ENCODE measurements around the gene NKAIN1. TPM values are rescaled to one million over a fixed set of nuclear protein-coding genes. Genes with fewer than 3 reads are reported as not detected.

Gene NKAIN1
- total and polyA plus RNA-seq, 2 donors (not counting 3 experiments of a cell fraction or from before 2014, with no cell fraction given), result 0.29 to 0.40 TPM

- ChIA-PET POLR2A (no interaction called here), CTCF (no interaction called here)
- TF ChIP-seq FOS (IDR thresholded peaks at IDR 0.05; ENCODE audit: borderline replicate concordance, insufficient read depth, low read length), result no peak
- TF ChIP-seq MYC (IDR thresholded peaks at IDR 0.05; ENCODE audit: low read depth, low read length), result no peak
- no peak for TF ChIP-seq GATA2 (IDR thresholded peaks at IDR 0.05; ENCODE audit: insufficient read depth, insufficient read length, low read depth, low read length)
- TF ChIP-seq CTCF (IDR thresholded peaks at IDR 0.05; ENCODE audit: extremely low read depth in 1 of 2, insufficient read depth in 1 of 2, low read depth in 1 of 2, low read length in 2 of 2), result no peak
- TF ChIP-seq MAX (IDR thresholded peaks at IDR 0.05; ENCODE audit: insufficient read depth, insufficient read length), result no peak
- no peak for TF ChIP-seq EZH2 (IDR thresholded peaks at IDR 0.05; ENCODE audit: borderline replicate concordance, low read depth, low read length, severe bottlenecking)
- no peak for TF ChIP-seq POLR2A (IDR thresholded peaks at IDR 0.05; ENCODE audit: low read depth, low read length)
- TF ChIP-seq POLR2AphosphoS5 (IDR thresholded peaks at IDR 0.05; ENCODE audit: insufficient read depth, low read depth, low read length), result no peak
- no peak for TF ChIP-seq JUN (IDR thresholded peaks at IDR 0.05; ENCODE audit: borderline replicate concordance, insufficient read depth, insufficient read length, low read depth)
- no peaks in the 10 kb centered on the region for H3K36me3 ChIP-seq (ENCODE audit: control insufficient read depth in 2 of 2, extremely low read depth in 1 of 2, insufficient read depth in 2 of 2, low read length in 2 of 2)
- H2AFZ ChIP-seq (ENCODE audit: low read depth, low read length), result no peak overlapping the region
- H3K4me2 ChIP-seq (ENCODE audit: insufficient read depth, low read length), result no peak overlapping the region
- no peaks in the 10 kb centered on the region for H3K27me3 ChIP-seq (ENCODE audit: control insufficient read depth in 2 of 2, insufficient read depth in 2 of 2, low read length in 2 of 2)
- BruUV-seq (replicated peaks), result no TSS peak
- no peak for FAIRE-seq
- H3K4me1 ChIP-seq (ENCODE audit: control insufficient read depth, extremely low read depth, insufficient read depth, low read length), result no peaks in the 10 kb centered on the region
- no peaks in the 10 kb centered on the region for H3K9me1 ChIP-seq (replicated peaks; ENCODE audit: control insufficient read depth, extremely low read depth, insufficient read depth, low read length)
- H3K9me3 ChIP-seq (replicated peaks; ENCODE audit: control insufficient read depth, insufficient read depth, low read length), result no peaks in the 10 kb centered on the region
- no peak overlapping the region for H3K4me3 ChIP-seq (replicated peaks in 1 of 3; ENCODE audit: insufficient read depth in 1 of 3, low read depth in 1 of 3, low read length in 3 of 3)
- intact Hi-C loops (cut with micrococcal nuclease), result no loop called here
- no peaks in the 10 kb centered on the region for H3K79me2 ChIP-seq (ENCODE audit: control insufficient read depth, insufficient read depth, low read length)
- DNase-seq (ENCODE audit: low read depth, low spot score), result no peak
- H3K27ac ChIP-seq (ENCODE audit: insufficient read depth, low read depth, low read length), result no peak overlapping the region
- H3K9ac ChIP-seq (replicated peaks; ENCODE audit: extremely low read depth, insufficient read depth, low read length), result no peak overlapping the region
- dilution Hi-C loops (cut with MboI; ENCODE audit: extremely low pct_ligation_motif_present, low sequenced_read_pairs), result no loop called here
- no peaks in the 10 kb centered on the region for H4K20me1 ChIP-seq (replicated peaks; ENCODE audit: control insufficient read depth, extremely low read depth, insufficient read depth, low read length)
Measured at GRCh38 chr1:31143455-31143854, 96.2 kb downstream of the NKAIN1 start.
